ENCODE measurements around the gene LCE1D.

DNA sequence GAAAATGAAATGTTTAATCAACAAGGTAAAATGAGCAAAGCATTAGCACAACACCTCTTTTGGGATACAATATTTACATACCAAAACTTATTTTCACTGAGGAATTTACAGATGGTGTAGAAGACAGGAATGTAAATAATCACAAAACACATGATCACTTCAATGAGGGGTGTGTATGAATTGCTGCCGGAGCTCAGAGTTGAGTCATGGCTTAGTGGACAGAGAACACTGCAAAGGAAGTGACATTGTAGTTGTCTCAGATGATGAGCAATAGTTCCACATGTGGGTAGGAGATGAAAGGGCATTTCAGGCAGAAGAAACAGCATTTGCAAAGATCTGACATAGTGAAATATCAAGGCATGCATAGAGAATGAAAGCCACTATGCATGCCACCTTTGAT, 44.3 kb upstream of the LCE1D start:
- TF ChIP-seq POLR2A (IDR thresholded peaks at IDR 0.05; ENCODE audit: borderline replicate concordance, extremely low read depth, insufficient read depth, insufficient read length) = no peak
- TF ChIP-seq RAD21 (IDR thresholded peaks at IDR 0.05; ENCODE audit: low read depth) = no peak
- no peak for TF ChIP-seq EZH2 (IDR thresholded peaks at IDR 0.05)
- TF ChIP-seq, protein P1, sequence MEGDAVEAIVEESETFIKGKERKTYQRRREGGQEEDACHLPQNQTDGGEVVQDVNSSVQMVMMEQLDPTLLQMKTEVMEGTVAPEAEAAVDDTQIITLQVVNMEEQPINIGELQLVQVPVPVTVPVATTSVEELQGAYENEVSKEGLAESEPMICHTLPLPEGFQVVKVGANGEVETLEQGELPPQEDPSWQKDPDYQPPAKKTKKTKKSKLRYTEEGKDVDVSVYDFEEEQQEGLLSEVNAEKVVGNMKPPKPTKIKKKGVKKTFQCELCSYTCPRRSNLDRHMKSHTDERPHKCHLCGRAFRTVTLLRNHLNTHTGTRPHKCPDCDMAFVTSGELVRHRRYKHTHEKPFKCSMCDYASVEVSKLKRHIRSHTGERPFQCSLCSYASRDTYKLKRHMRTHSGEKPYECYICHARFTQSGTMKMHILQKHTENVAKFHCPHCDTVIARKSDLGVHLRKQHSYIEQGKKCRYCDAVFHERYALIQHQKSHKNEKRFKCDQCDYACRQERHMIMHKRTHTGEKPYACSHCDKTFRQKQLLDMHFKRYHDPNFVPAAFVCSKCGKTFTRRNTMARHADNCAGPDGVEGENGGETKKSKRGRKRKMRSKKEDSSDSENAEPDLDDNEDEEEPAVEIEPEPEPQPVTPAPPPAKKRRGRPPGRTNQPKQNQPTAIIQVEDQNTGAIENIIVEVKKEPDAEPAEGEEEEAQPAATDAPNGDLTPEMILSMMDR (IDR thresholded peaks at IDR 0.05 in 2 of 3, conservative IDR thresholded peaks at IDR 0.05 in 1 of 3; ENCODE audit: borderline replicate concordance in 1 of 3, insufficient read depth in 1 of 3, low read depth in 2 of 3, low read length in 2 of 3) = no peak
- TF ChIP-seq JUND (IDR thresholded peaks at IDR 0.05) = no peak
- TF ChIP-seq, protein P2, sequence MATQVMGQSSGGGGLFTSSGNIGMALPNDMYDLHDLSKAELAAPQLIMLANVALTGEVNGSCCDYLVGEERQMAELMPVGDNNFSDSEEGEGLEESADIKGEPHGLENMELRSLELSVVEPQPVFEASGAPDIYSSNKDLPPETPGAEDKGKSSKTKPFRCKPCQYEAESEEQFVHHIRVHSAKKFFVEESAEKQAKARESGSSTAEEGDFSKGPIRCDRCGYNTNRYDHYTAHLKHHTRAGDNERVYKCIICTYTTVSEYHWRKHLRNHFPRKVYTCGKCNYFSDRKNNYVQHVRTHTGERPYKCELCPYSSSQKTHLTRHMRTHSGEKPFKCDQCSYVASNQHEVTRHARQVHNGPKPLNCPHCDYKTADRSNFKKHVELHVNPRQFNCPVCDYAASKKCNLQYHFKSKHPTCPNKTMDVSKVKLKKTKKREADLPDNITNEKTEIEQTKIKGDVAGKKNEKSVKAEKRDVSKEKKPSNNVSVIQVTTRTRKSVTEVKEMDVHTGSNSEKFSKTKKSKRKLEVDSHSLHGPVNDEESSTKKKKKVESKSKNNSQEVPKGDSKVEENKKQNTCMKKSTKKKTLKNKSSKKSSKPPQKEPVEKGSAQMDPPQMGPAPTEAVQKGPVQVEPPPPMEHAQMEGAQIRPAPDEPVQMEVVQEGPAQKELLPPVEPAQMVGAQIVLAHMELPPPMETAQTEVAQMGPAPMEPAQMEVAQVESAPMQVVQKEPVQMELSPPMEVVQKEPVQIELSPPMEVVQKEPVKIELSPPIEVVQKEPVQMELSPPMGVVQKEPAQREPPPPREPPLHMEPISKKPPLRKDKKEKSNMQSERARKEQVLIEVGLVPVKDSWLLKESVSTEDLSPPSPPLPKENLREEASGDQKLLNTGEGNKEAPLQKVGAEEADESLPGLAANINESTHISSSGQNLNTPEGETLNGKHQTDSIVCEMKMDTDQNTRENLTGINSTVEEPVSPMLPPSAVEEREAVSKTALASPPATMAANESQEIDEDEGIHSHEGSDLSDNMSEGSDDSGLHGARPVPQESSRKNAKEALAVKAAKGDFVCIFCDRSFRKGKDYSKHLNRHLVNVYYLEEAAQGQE (IDR thresholded peaks at IDR 0.05; ENCODE audit: low read depth) = no peak
- TF ChIP-seq ZNF274 (IDR thresholded peaks at IDR 0.05; ENCODE audit: low read depth, low read length) = no peak
- TF ChIP-seq, protein P3, sequence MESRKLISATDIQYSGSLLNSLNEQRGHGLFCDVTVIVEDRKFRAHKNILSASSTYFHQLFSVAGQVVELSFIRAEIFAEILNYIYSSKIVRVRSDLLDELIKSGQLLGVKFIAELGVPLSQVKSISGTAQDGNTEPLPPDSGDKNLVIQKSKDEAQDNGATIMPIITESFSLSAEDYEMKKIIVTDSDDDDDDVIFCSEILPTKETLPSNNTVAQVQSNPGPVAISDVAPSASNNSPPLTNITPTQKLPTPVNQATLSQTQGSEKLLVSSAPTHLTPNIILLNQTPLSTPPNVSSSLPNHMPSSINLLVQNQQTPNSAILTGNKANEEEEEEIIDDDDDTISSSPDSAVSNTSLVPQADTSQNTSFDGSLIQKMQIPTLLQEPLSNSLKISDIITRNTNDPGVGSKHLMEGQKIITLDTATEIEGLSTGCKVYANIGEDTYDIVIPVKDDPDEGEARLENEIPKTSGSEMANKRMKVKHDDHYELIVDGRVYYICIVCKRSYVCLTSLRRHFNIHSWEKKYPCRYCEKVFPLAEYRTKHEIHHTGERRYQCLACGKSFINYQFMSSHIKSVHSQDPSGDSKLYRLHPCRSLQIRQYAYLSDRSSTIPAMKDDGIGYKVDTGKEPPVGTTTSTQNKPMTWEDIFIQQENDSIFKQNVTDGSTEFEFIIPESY (IDR thresholded peaks at IDR 0.05; ENCODE audit: extremely low read depth, insufficient replicate concordance, low read length) = no peak
- no peak for TF ChIP-seq EGR1 (IDR thresholded peaks at IDR 0.05; ENCODE audit: low read depth)
- no peak for TF ChIP-seq EZH2phosphoT487 (IDR thresholded peaks at IDR 0.05; ENCODE audit: borderline replicate concordance)
- TF ChIP-seq CBX3 (IDR thresholded peaks at IDR 0.05; ENCODE audit: low read depth) = no peak
- no peak for TF ChIP-seq POLR2AphosphoS5 (IDR thresholded peaks at IDR 0.05; ENCODE audit: low read depth, low read length)

Data from HCT116 (cell line).